Pons (tissue), 1 donor: ENCODE results near the gene INTS11.

Experiments
- DNase-seq: peaks from one replicate; pipeline ENCODE4 v3.0.0-alpha.2; 2016; ENCODE audit warnings: low spot score

Gene INTS11

DNA sequence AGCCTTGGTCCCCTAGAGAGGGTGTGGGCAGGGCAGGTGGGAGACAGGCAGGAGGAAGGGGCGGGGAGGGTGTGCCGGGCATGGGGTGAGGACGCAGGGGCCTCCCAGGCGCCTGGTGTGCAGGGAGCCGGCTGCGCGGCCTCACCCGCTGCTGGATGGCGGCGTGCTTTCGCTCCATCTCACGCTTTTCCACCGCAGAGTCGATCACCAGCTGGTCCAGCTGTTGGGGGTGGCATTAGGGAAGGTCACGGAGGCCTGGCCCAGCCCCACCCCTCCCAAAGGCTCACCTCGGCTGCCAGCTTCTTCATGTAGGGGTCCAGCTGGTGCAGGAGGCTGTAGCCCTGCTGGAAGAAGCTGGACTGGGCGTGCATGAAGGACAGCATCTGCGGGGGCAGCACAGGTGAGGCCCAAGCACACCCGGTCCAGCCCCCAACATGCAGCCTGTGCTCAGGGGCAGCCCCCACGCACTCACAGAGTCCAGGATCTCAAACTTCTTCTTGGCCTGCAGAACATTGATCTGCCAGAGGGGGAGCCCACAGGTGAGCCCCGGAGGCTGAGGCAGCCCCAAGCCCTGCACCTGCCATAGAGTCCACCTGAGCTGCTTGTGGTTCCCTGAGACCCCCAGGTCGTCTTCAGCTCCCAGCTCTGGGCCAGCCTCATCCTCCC, 24.6 kb downstream of the INTS11 start:
- no peak for DNase-seq

- peak; percentile 95 for DNase-seq
These were observed 25.4 kb downstream of the INTS11 start for GRCh38 chr1:1298861-1299685.

GRCh38 chr1:1297802-1298424, 26.5 kb downstream of the INTS11 start:
- DNase-seq, result no peak

- no peak for DNase-seq
These were observed 28.1 kb downstream of the INTS11 start for GRCh38 chr1:1296070-1297061.

- DNase-seq, result no peak
These were observed 29.1 kb downstream of the INTS11 start for GRCh38 chr1:1295154-1295923.

GRCh38 chr1:1294250-1294890, 30.1 kb downstream of the INTS11 start:
- DNase-seq, result no peak

DNA sequence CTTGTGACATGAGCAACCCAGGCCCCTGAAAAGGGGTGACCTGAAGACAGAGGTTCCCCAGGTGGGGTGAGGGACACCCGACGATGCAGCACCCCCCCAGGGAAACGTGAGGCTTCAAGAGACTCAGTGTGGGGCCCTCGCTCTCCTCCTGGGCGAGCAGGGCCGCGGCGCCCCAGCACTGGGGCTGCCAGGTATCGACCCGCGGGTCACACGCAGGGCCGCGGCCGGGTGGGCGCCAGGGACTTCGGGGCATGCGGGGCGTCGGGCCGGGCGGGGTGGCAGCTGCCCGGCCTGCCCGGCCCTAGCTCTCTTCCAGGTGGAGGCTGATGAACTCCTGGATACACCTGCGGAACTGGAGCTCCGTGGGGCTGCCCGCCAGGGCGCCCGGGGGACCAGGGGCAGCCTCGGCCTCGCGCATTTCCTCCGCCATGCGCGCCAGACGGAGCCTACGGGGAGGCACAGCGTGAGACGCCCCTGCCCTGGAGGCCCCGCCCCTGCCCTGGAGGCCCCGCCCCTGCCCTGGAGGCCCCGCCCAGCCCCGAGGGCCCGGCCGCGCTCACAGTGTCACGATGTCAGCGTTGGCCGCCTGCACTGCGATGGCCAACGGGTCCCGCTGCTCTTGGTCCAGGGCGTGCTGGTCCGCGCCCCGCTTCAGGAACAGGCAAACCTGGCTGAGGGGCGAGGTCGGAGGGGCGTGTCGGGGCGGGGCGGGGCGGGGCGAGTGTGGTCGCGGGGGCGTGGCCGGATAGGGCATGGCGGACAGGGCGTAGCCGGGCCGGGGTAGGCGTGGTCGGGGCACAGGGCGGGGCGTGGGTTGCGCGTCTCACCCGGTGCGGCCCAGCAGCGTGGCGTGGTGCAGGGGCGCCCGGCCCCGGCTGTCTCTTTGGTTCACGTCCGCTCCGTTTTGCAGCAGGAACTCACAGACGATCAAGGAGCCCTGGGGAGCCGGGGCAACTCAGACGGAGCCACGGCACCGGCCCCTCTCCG, 30.9 kb downstream of the INTS11 start:
- no peak for DNase-seq

DNA sequence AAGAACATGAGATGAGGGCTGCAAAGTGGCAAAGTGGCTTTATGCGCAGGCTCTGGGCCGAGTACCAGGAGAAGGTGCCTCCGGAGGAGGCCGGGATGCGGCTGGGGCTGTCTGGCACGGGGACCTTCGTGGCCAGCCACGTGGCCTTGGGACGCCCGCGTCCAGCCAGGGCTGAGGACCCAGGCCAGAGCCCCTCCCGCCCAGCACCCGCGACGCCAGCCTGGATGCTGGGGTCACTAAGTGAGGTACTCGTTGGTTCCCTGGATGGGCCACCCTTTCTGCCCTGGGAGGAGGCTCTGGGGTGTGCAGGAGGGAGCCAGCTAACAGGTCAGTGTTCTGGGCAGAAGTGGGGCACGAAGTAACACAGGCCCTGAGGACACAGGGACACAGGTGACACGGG, 31.6 kb downstream of the INTS11 start:
- no peak for DNase-seq

GRCh38 chr1:1292442-1292779, 32.0 kb downstream of the INTS11 start:
- no peak for DNase-seq

DNA sequence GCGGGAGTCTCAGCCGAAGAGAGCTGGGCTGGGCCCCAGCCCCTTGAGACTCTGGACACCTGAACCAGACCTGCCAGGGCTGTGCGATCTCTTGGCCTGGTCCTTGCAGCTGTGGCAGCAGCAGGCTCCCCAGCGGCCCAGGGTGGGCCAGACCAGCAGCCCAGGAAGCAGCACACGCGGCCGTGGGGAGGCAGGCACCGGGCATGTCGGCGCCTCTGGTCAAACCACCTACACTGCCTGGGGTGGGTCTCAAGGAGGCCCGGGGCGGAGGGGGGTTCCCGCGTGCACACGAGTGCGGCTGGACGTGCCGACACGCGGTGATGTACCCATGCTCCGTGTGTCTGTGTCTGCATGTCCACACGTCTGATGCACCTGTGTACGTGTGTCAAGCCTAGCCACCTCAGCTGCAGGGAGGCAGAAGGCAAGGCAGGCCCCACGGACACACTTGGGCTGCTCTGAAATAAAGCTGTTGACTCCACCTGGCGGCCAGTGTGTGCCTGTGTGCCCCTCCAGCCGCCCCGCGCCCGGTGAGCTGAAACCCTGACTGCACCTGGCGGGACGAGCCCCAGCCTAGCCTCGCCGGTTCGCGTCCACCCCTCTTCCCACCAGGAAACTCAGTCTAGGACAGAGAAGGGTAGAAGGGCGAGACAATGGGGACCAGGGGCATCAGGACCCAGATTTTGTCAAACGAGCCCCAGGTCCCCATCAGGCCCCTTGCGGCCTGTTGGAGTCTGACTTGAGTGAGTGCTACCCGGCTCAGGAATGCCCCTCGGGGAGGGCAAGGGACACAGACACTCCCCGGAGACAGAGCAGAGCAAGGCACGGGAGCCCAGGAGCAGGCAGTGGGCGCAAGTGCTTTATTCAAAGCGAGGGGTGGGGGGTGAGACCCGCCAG, 32.7 kb downstream of the INTS11 start:
- DNase-seq, result no peak

- no peak for DNase-seq
These were observed 33.4 kb downstream of the INTS11 start for GRCh38 chr1:1291023-1291528.

- no peak for DNase-seq
These were observed 34.2 kb downstream of the INTS11 start for GRCh38 chr1:1290238-1290731.

DNA sequence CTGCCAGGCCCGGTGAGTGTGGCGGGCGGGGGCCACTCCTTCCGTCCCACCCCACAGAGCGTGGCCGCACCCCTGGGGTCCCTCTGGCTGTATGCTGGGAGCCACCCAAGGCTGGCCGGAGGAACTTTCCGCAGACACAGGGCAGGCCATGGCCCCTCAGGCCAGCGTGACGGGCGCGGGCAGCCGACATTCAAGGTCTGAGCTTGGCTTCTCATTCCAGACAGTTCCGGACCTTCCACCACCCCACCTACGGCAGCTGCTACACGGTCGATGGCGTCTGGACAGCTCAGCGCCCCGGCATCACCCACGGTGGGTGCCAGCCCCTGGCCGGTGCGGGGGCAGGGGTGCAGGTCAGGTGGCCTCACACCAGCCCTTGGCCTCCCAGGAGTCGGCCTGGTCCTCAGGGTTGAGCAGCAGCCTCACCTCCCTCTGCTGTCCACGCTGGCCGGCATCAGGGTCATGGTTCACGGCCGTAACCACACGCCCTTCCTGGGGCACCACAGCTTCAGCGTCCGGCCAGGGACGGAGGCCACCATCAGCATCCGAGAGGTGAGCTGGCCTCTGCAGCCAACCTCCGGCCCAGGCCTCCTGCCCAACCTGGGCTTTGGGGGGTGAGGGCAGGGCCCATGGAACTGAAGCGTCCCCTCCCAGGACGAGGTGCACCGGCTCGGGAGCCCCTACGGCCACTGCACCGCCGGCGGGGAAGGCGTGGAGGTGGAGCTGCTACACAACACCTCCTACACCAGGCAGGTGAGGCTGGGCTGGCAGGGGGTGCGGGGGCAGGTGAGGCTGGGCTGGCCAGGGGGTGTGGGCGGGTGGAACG, 37.0 kb downstream of the INTS11 start:
- no peak for DNase-seq

- no peak for DNase-seq
These were observed 37.9 kb downstream of the INTS11 start for GRCh38 chr1:1286313-1287261.

GRCh38 chr1:1285611-1286311, 38.7 kb downstream of the INTS11 start:
- DNase-seq, result no peak
